ENCODE data around the gene TUBGCP3.
A peak's percentile ranks its signal among the peaks of the same experiment; 100 is the strongest.
"Not testable (repeated sequence)": the region's sequence is repeated elsewhere in the genome, so short reads cannot be mapped to it uniquely, and the experiment has no call there.

TUBGCP3 gene

GRCh38 chr13:112587764-112588489 is at the start of gene TUBGCP3:
TSS of gene TUBGCP3 (minus strand) at chr13:112588153. CDS start at chr13:112587980, 173 bp downstream.
- peak within 1 kb of the TSS; percentile 92 for H3K4me3 ChIP-seq (replicated peaks; ENCODE audit: low read depth, low read length)
- TF ChIP-seq CTCF (IDR thresholded peaks at IDR 0.05; ENCODE audit: low read length, missing control alignments): no peak
- peak; percentile 84 for DNase-seq (ENCODE audit: low read depth)

- no peak for DNase-seq (ENCODE audit: low read depth)
- no peak for TF ChIP-seq CTCF (IDR thresholded peaks at IDR 0.05; ENCODE audit: low read length, missing control alignments)
- H3K4me3 ChIP-seq (replicated peaks; ENCODE audit: low read depth, low read length): no peak overlapping the region
Measured at GRCh38 chr13:112637017-112637801, 49.3 kb upstream of the TUBGCP3 start.

- TF ChIP-seq CTCF (IDR thresholded peaks at IDR 0.05; ENCODE audit: low read length, missing control alignments): no peak
- no peak for DNase-seq (ENCODE audit: low read depth)
- H3K4me3 ChIP-seq (replicated peaks; ENCODE audit: low read depth, low read length): no peak overlapping the region
Measured at GRCh38 chr13:112636401-112636975, 48.5 kb upstream of the TUBGCP3 start.

- DNase-seq (ENCODE audit: low read depth): no peak
- H3K4me3 ChIP-seq (replicated peaks; ENCODE audit: low read depth, low read length): no peak overlapping the region
- TF ChIP-seq CTCF (IDR thresholded peaks at IDR 0.05; ENCODE audit: low read length, missing control alignments): no peak
Measured at GRCh38 chr13:112635323-112635722, 47.4 kb upstream of the TUBGCP3 start.

GRCh38 chr13:112634102-112634501 is 46.1 kb upstream of the TUBGCP3 start:
- no peak overlapping the region for H3K4me3 ChIP-seq (replicated peaks; ENCODE audit: low read depth, low read length)
- DNase-seq (ENCODE audit: low read depth): no peak
- no peak for TF ChIP-seq CTCF (IDR thresholded peaks at IDR 0.05; ENCODE audit: low read length, missing control alignments)

- not testable (repeated sequence) for DNase-seq (ENCODE audit: low read depth); H3K4me3 ChIP-seq (replicated peaks; ENCODE audit: low read depth, low read length)
Measured at GRCh38 chr13:112630226-112630625, 42.3 kb upstream of the TUBGCP3 start.

- TF ChIP-seq CTCF (IDR thresholded peaks at IDR 0.05; ENCODE audit: low read length, missing control alignments): no peak
- no peak for DNase-seq (ENCODE audit: low read depth)
- H3K4me3 ChIP-seq (replicated peaks; ENCODE audit: low read depth, low read length): no peak overlapping the region
Measured at GRCh38 chr13:112629161-112629560, 41.2 kb upstream of the TUBGCP3 start.

GRCh38 chr13:112627613-112628012 is 39.7 kb upstream of the TUBGCP3 start:
- not testable (repeated sequence) for H3K4me3 ChIP-seq (replicated peaks; ENCODE audit: low read depth, low read length); DNase-seq (ENCODE audit: low read depth)
